Mucosa of stomach (tissue), 1 donor: Measurements from ENCODE around the gene ZBTB7C.

Experiments used
- H3K27me3 ChIP-seq: one replicate; pipeline ENCODE4 v1.7.0; 2013; ENCODE audit warnings: mild to moderate bottlenecking, low read length; ENCODE audit not compliant: control insufficient read depth, insufficient read depth
- H3K36me3 ChIP-seq: one replicate; pipeline ENCODE4 v1.7.0; 2013; ENCODE audit warnings: low read length; ENCODE audit not compliant: control insufficient read depth, insufficient read depth
- H3K4me1 ChIP-seq: one replicate; pipeline ENCODE4 v1.7.0; 2013; ENCODE audit warnings: mild to moderate bottlenecking, low read length; ENCODE audit not compliant: control insufficient read depth, insufficient read depth
- H3K4me3 ChIP-seq: one replicate; pipeline ENCODE4 v1.7.0; 2013; ENCODE audit warnings: low read length
- H3K9ac ChIP-seq: one replicate; pipeline ENCODE4 v1.7.0; 2013; ENCODE audit warnings: mild to moderate bottlenecking, low read length, moderate library complexity
- H3K9me3 ChIP-seq: one replicate; pipeline ENCODE4 v1.7.0; 2013; ENCODE audit warnings: mild to moderate bottlenecking, low read length, moderate library complexity; ENCODE audit not compliant: control insufficient read depth
- donor health status: Pancreatic carcinoma.

ZBTB7C gene

GRCh38 chr18:48043166-48043565, 366.0 kb downstream of the ZBTB7C start:
- Histone ChIP-seq H3K9me3 (no peaks in the 10 kb centered on the region), H3K27me3 (no peaks in the 10 kb centered on the region), H3K36me3 (no peaks in the 10 kb centered on the region), H3K4me1 (no peaks in the 10 kb centered on the region), H3K4me3 (no peak overlapping the region), H3K9ac (no peak overlapping the region)

- no peaks in the 10 kb centered on the region for H3K9me3 ChIP-seq
- peaks cover 6% of the 10 kb centered on the region for H3K4me1 ChIP-seq
- no peak overlapping the region for H3K9ac ChIP-seq
- H3K4me3 ChIP-seq = no peak overlapping the region
- H3K36me3 ChIP-seq = no peaks in the 10 kb centered on the region
- H3K27me3 ChIP-seq = no peaks in the 10 kb centered on the region
Measured at GRCh38 chr18:48042431-48042830, 366.8 kb downstream of the ZBTB7C start.

GRCh38 chr18:48040457-48041110, 368.6 kb downstream of the ZBTB7C start:
- H3K4me3 ChIP-seq = no peak overlapping the region
- H3K4me1 ChIP-seq = peaks cover 12% of the 10 kb centered on the region
- no peak overlapping the region for H3K9ac ChIP-seq
- no peaks in the 10 kb centered on the region for H3K36me3 ChIP-seq
- no peaks in the 10 kb centered on the region for H3K9me3 ChIP-seq
- H3K27me3 ChIP-seq = no peaks in the 10 kb centered on the region

- no peaks in the 10 kb centered on the region for H3K36me3 ChIP-seq
- H3K9ac ChIP-seq = no peak overlapping the region
- H3K9me3 ChIP-seq = no peaks in the 10 kb centered on the region
- no peak overlapping the region for H3K4me3 ChIP-seq
- peaks cover 12% of the 10 kb centered on the region for H3K4me1 ChIP-seq
- H3K27me3 ChIP-seq = no peaks in the 10 kb centered on the region
Measured at GRCh38 chr18:48039769-48040215, 369.4 kb downstream of the ZBTB7C start.

GRCh38 chr18:48038636-48039035, 370.5 kb downstream of the ZBTB7C start:
- Histone ChIP-seq H3K9me3 (no peaks in the 10 kb centered on the region), H3K4me3 (no peak overlapping the region), H3K36me3 (no peaks in the 10 kb centered on the region), H3K9ac (no peak overlapping the region), H3K4me1 (peaks cover 12% of the 10 kb centered on the region), H3K27me3 (no peaks in the 10 kb centered on the region)

GRCh38 chr18:48037481-48038271, 371.5 kb downstream of the ZBTB7C start:
- H3K4me1 ChIP-seq = peaks cover 12% of the 10 kb centered on the region
- H3K27me3 ChIP-seq = no peaks in the 10 kb centered on the region
- H3K9ac ChIP-seq = no peak overlapping the region

GRCh38 chr18:48036641-48037421, 372.4 kb downstream of the ZBTB7C start:
- H3K9me3 ChIP-seq = no peaks in the 10 kb centered on the region
- peaks cover 12% of the 10 kb centered on the region for H3K4me1 ChIP-seq
- H3K9ac ChIP-seq = no peak overlapping the region
- H3K4me3 ChIP-seq = no peak overlapping the region
- H3K27me3 ChIP-seq = no peaks in the 10 kb centered on the region
- no peaks in the 10 kb centered on the region for H3K36me3 ChIP-seq

More at GRCh38 chr18:48037481-48038271, 371.5 kb downstream of the ZBTB7C start:
- Histone ChIP-seq H3K36me3 (no peaks in the 10 kb centered on the region), H3K9me3 (no peaks in the 10 kb centered on the region), H3K4me3 (no peak overlapping the region)

- Histone ChIP-seq H3K27me3 (no peaks in the 10 kb centered on the region), H3K4me1 (peaks cover 12% of the 10 kb centered on the region), H3K36me3 (no peaks in the 10 kb centered on the region), H3K9ac (no peak overlapping the region), H3K4me3 (no peak overlapping the region), H3K9me3 (no peaks in the 10 kb centered on the region)
Measured at GRCh38 chr18:48036226-48036625, 373.0 kb downstream of the ZBTB7C start.

GRCh38 chr18:48035556-48035860, 373.7 kb downstream of the ZBTB7C start:
- no peaks in the 10 kb centered on the region for H3K9me3 ChIP-seq
- no peak overlapping the region for H3K9ac ChIP-seq

GRCh38 chr18:48034651-48035555, 374.3 kb downstream of the ZBTB7C start:
- Histone ChIP-seq H3K36me3 (no peaks in the 10 kb centered on the region), H3K27me3 (no peaks in the 10 kb centered on the region), H3K4me3 (no peak overlapping the region), H3K9ac (no peak overlapping the region), H3K4me1 (peaks cover 12% of the 10 kb centered on the region), H3K9me3 (no peaks in the 10 kb centered on the region)

More at GRCh38 chr18:48035556-48035860, 373.7 kb downstream of the ZBTB7C start:
- Histone ChIP-seq H3K36me3 (no peaks in the 10 kb centered on the region), H3K4me3 (no peak overlapping the region), H3K27me3 (no peaks in the 10 kb centered on the region), H3K4me1 (peaks cover 12% of the 10 kb centered on the region)

GRCh38 chr18:48033790-48034650, 375.2 kb downstream of the ZBTB7C start:
- Histone ChIP-seq H3K4me1 (peaks cover 12% of the 10 kb centered on the region), H3K9me3 (no peaks in the 10 kb centered on the region), H3K36me3 (no peaks in the 10 kb centered on the region), H3K4me3 (no peak overlapping the region), H3K27me3 (no peaks in the 10 kb centered on the region), H3K9ac (no peak overlapping the region)
